ENCODE results near the gene EYS.
"Not testable (repeated sequence)": the region's sequence is repeated elsewhere in the genome, so short reads cannot be mapped to it uniquely, and the experiment has no call there.

EYS gene

GRCh38 chr6:64238908-64239307 is 1468.1 kb downstream of the EYS start:
- not testable (repeated sequence) for DNase-seq (ENCODE audit: low read depth in 2 of 2)

GRCh38 chr6:64238071-64238470 is 1469.0 kb downstream of the EYS start:
- no peak for DNase-seq (ENCODE audit: low read depth in 2 of 2)

GRCh38 chr6:64233746-64234145 is 1473.3 kb downstream of the EYS start:
- DNase-seq (ENCODE audit: low read depth in 2 of 2), result no peak

GRCh38 chr6:64231928-64232327 is 1475.1 kb downstream of the EYS start:
- no peak for DNase-seq (ENCODE audit: low read depth in 2 of 2)

GRCh38 chr6:64230530-64230929 is 1476.5 kb downstream of the EYS start:
- DNase-seq (ENCODE audit: low read depth in 2 of 2), result no peak

- no peak for DNase-seq (ENCODE audit: low read depth in 2 of 2)
Observed at GRCh38 chr6:64227863-64228262, 1479.2 kb downstream of the EYS start.

- no peak for DNase-seq (ENCODE audit: low read depth in 2 of 2)
Observed at GRCh38 chr6:64225503-64225902, 1481.5 kb downstream of the EYS start.

- peak; percentile 24 to 29 for DNase-seq (ENCODE audit: low read depth in 2 of 2)
Observed at GRCh38 chr6:64224819-64225218, 1482.2 kb downstream of the EYS start.

- DNase-seq (ENCODE audit: low read depth in 2 of 2), result no peak
Observed at GRCh38 chr6:64221776-64222175, 1485.2 kb downstream of the EYS start.

- no peak for DNase-seq (ENCODE audit: low read depth in 2 of 2)
Observed at GRCh38 chr6:64220801-64221200, 1486.2 kb downstream of the EYS start.

- peak; percentile 13 for DNase-seq (ENCODE audit: low read depth in 2 of 2)
Observed at GRCh38 chr6:64217721-64218620, 1489.1 kb downstream of the EYS start.

- no peak for DNase-seq (ENCODE audit: low read depth in 2 of 2)
Observed at GRCh38 chr6:64214373-64214772, 1492.7 kb downstream of the EYS start.

- DNase-seq (ENCODE audit: low read depth in 2 of 2), result no peak
Observed at GRCh38 chr6:64213697-64214096, 1493.3 kb downstream of the EYS start.

- no peak for DNase-seq (ENCODE audit: low read depth in 2 of 2)
Observed at GRCh38 chr6:64197246-64197645, 1509.8 kb downstream of the EYS start.

- no peak for DNase-seq (ENCODE audit: low read depth in 2 of 2)
Observed at GRCh38 chr6:64186592-64186991, 1520.4 kb downstream of the EYS start.

- no peak for DNase-seq (ENCODE audit: low read depth in 2 of 2)
Observed at GRCh38 chr6:64185621-64186020, 1521.4 kb downstream of the EYS start.

- DNase-seq (ENCODE audit: low read depth in 2 of 2), result no peak
Observed at GRCh38 chr6:64175296-64175695, 1531.7 kb downstream of the EYS start.

GRCh38 chr6:64170316-64170715 is 1536.7 kb downstream of the EYS start:
- DNase-seq (ENCODE audit: low read depth in 2 of 2), result no peak

GRCh38 chr6:64160486-64160885 is 1546.5 kb downstream of the EYS start:
- DNase-seq (ENCODE audit: low read depth in 2 of 2), result no peak

- DNase-seq (ENCODE audit: low read depth in 2 of 2), result no peak
Observed at GRCh38 chr6:64155063-64155462, 1552.0 kb downstream of the EYS start.

- no peak for DNase-seq (ENCODE audit: low read depth in 2 of 2)
Observed at GRCh38 chr6:64146876-64147275, 1560.2 kb downstream of the EYS start.

- DNase-seq (ENCODE audit: low read depth in 2 of 2), result no peak
Observed at GRCh38 chr6:64146094-64146493, 1560.9 kb downstream of the EYS start.

- no peak for DNase-seq (ENCODE audit: low read depth in 2 of 2)
Observed at GRCh38 chr6:64145658-64146057, 1561.4 kb downstream of the EYS start.

GRCh38 chr6:64143101-64143500 is 1563.9 kb downstream of the EYS start:
- no peak for DNase-seq (ENCODE audit: low read depth in 2 of 2)

Measured in fibroblast of skin of left biceps (primary cell).